Hepatocyte (in vitro differentiated cells): ENCODE results near the gene SETBP1.

Experiments
- CTCF ChIP-seq: fragments of 200-600 bp; sonication (generic); IDR thresholded peaks from 2 replicates; pipeline ENCODE4 v1.5.1; 2016; ENCODE audit warnings: antibody characterized with exemption, mild to moderate bottlenecking; ENCODE audit not compliant: poor library complexity
- EZH2 ChIP-seq: fragments of 200-600 bp; sonication (generic); IDR thresholded peaks from 2 replicates; pipeline ENCODE4 v1.6.1; 2016; ENCODE audit warnings: antibody characterized with exemption, mild to moderate bottlenecking, borderline replicate concordance
- EZH2phosphoT487 ChIP-seq: fragments of 200-600 bp; sonication (generic); IDR thresholded peaks from one replicate; pipeline ENCODE4 v1.6.1; 2018; ENCODE audit warnings: antibody characterized with exemption, mild to moderate bottlenecking, low read depth, moderate library complexity; ENCODE audit not compliant: unreplicated experiment, severe bottlenecking

- TF ChIP-seq EZH2 = no peak
- TF ChIP-seq CTCF = no peak
- TF ChIP-seq EZH2phosphoT487 = no peak
Observed at GRCh38 chr18:44880170-44880569, 199.5 kb downstream of the SETBP1 start.
